Psoas muscle (tissue), 8 donors: ENCODE measurements around the gene ANXA2. TPM values are rescaled to one million over a fixed set of nuclear protein-coding genes. Genes with fewer than 3 reads are reported as not detected.
"Not testable (repeated sequence)": the region's sequence is repeated elsewhere in the genome, so short reads cannot be mapped to it uniquely, and the experiment has no call there.

Experiments
- ATAC-seq, 4 donors: fragments of 200-7000 bp; cut with Tn5 transposase; one replicate each; pipeline ENCODE4 v1.9.1; 2020; ENCODE audit warnings: moderate library complexity in 3 of 4, mild to moderate bottlenecking in 2 of 4
- DNase-seq, 2 donors: peaks; one replicate each; pipeline ENCODE4 v3.0.0-alpha.2; 2020
- H3K27ac ChIP-seq: fragments of 200-600 bp; one replicate; pipeline ENCODE4 v1.8.0; 2022
- H3K27me3 ChIP-seq, 3 donors: fragments of 200-600 bp in 1 of 3; one replicate each; pipeline versions ENCODE4 v1.6.1 to v1.8.0; 2013 to 2022; ENCODE audit warnings: low read length in 2 of 3, mild to moderate bottlenecking in 2 of 3, moderate library complexity in 1 of 3; ENCODE audit not compliant: insufficient read depth in 3 of 3
- H3K36me3 ChIP-seq, 2 donors: fragments of 200-600 bp in 1 of 2; one replicate each; pipeline versions ENCODE4 v1.6.1 to v1.8.0; 2013 to 2022; ENCODE audit warnings: low read depth in 1 of 2, mild to moderate bottlenecking in 1 of 2, moderate library complexity in 1 of 2; ENCODE audit not compliant: insufficient read depth in 1 of 2
- H3K4me1 ChIP-seq: fragments of 200-600 bp; one replicate; pipeline ENCODE4 v1.8.0; 2022
- H3K4me3 ChIP-seq: fragments of 200-600 bp; one replicate; pipeline ENCODE4 v1.8.0; 2022; ENCODE audit warnings: mild to moderate bottlenecking
- H3K9me3 ChIP-seq: fragments of 200-600 bp; one replicate; pipeline ENCODE4 v1.8.0; 2022
- CTCF ChIP-seq: fragments of 200-600 bp; IDR thresholded peaks from one replicate; pipeline ENCODE4 v1.8.0; 2022; ENCODE audit warnings: antibody characterized with exemption
- WGBS, 3 donors: extraction: QIAGEN DNeasy Blood & Tissue Kit; methylation state at CpG; one replicate each; pipeline versions ENCODE4 v1.1.6 to v1.1.7; 2013; 5-methylcytosine and 5-hydroxymethylcytosine counted together
- intact Hi-C, 2 donors: fragments of 100-400 bp; cut with DNase I; formaldehyde crosslinking; loops; one replicate each; pipeline versions ENCODE4 v1.11.0 to v1.14.2; 2022
- polyA plus RNA-seq, 3 donors: library from polyadenylated mRNA; stranded (reverse); fragments of 200-250 nt; gene quantifications; one replicate each; pipeline ENCODE4 v1.2.3, GENCODE V29; 2013
- total RNA-seq, 4 donors: library from RNA; stranded (reverse); fragmentation: NEBNext Ultra II Directional in 2 of 4; extraction: Animal tissue kit (Norgen Biotek cat#: 25700) in 2 of 4; gene quantifications; one replicate each; pipeline versions ENCODE4 v1.2.1 to v1.2.4, GENCODE V29; 2021 to 2023
- donor health status: healthy with polysubstance abuse.
- donor health status: DM: no; HTN: no; CAD: no; lungs with moderate emphysema.
- donor health status: Bipolar disorder and iron deficiency.
- donor health status: healthy.
- donor health status: DM: yes; HTN: yes; CAD: no.
- donor health status: DM: no; HTN: no; CAD: no.
- donor health status: DM: no; HTN: no; CAD: no.
- donor health status: DM: yes; HTN: yes; CAD: no.

ANXA2 gene
- total and polyA plus RNA-seq, 7 donors: 140 to 2,117 (median 350) TPM

- ATAC-seq: peak; percentile 41 to 88 (median 83)
- no peak for TF ChIP-seq CTCF
- no peak overlapping the region for H3K27ac ChIP-seq
These were observed 60.7 kb downstream of the ANXA2 start for GRCh38 chr15:60337076-60337475.

GRCh38 chr15:60335296-60335695 is 62.5 kb downstream of the ANXA2 start:
- WGBS, 3 donors: 73 to 80% (median 79%) methylated on average over 4 of the region's 4 CpGs
- not testable (repeated sequence) for ATAC-seq

More at GRCh38 chr15:60337076-60337475, 60.7 kb downstream of the ANXA2 start:
- Histone ChIP-seq H3K4me3 (no peak overlapping the region), H3K4me1 (peaks cover 23% of the 10 kb centered on the region), H3K27me3 (no peaks in the 10 kb centered on the region), H3K9me3 (no peaks in the 10 kb centered on the region), H3K36me3 (no peaks in the 10 kb centered on the region)
- intact Hi-C loops: no loop called here
- 41 to 55% (median 43%) methylated on average over 4 of the region's 4 CpGs for WGBS, 3 donors
- no peak for DNase-seq

DNA sequence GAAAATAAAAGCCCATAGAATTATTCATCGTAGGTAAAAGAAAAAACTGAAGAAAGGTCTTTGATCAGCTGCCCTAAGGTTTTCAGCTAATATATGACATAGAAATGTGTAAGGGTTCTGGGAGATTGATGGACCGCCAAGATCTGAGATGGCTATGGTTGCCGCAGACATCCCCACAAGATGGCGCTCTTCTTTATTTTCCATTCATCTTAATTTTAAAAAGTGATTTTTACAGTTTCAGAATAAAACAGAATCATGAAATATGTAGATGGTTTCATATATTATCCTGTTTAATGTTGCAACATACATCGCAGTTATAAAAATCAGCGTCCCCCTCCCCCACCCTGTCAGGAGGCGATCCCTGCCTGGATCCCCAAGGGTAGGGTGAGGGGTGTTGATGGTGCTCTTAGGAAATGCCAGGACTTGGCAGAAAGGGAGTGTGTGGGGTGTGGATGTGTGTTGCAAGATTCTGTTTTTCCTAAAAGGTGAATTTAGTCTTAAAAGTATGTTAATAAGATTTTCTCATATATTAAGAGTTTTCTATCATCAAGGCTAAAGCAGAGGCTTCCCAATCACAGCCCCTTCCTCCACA is 68.8 kb downstream of the ANXA2 start:
- Histone ChIP-seq H3K9me3 (no peaks in the 10 kb centered on the region), H3K4me3 (no peak overlapping the region), H3K27me3 (peaks cover 0 to 5% (median 0%) of the 10 kb centered on the region in 3 donors), H3K27ac (no peak overlapping the region), H3K36me3 (no peaks in the 10 kb centered on the region), H3K4me1 (no peaks in the 10 kb centered on the region)
- ATAC-seq: peak in 2 of 4 donors; percentile 54 to 67
- intact Hi-C loops: loop anchor here (5.0 to 10.0 kb wide), 4 partner anchors 194 to 794 kb away; no protein-coding TSS in a partner anchor
- no peak for DNase-seq
- TF ChIP-seq CTCF: peak; percentile 64
- 19 to 24% (median 21%) methylated on average over 7 of the region's 7 CpGs for WGBS, 3 donors

More at GRCh38 chr15:60335296-60335695, 62.5 kb downstream of the ANXA2 start:
- H3K27ac ChIP-seq, H3K4me3 ChIP-seq, intact Hi-C loops, DNase-seq, H3K27me3 ChIP-seq, H3K36me3 ChIP-seq, H3K9me3 ChIP-seq: not testable (repeated sequence)
- H3K4me1 ChIP-seq: peaks cover 23% of the 10 kb centered on the region

GRCh38 chr15:60326824-60327654 is 70.7 kb downstream of the ANXA2 start:
- Histone ChIP-seq H3K4me1 (no peaks in the 10 kb centered on the region), H3K27ac (no peak overlapping the region), H3K9me3 (no peaks in the 10 kb centered on the region), H3K36me3 (no peaks in the 10 kb centered on the region), H3K4me3 (no peak overlapping the region), H3K27me3 (peaks cover 0 to 5% (median 2%) of the 10 kb centered on the region in 3 donors)
- intact Hi-C loops: loop anchor here (2.0 to 10.0 kb wide), 6 partner anchors 192 to 792 kb away; no protein-coding TSS in a partner anchor
- WGBS, 3 donors: 20 to 24% (median 20%) methylated on average over 5 of the region's 5 CpGs
- TF ChIP-seq CTCF: peak; percentile 88
- DNase-seq (no peak), ATAC-seq (peak in 3 of 4 donors; percentile 46 to 64 (median 47))

DNA sequence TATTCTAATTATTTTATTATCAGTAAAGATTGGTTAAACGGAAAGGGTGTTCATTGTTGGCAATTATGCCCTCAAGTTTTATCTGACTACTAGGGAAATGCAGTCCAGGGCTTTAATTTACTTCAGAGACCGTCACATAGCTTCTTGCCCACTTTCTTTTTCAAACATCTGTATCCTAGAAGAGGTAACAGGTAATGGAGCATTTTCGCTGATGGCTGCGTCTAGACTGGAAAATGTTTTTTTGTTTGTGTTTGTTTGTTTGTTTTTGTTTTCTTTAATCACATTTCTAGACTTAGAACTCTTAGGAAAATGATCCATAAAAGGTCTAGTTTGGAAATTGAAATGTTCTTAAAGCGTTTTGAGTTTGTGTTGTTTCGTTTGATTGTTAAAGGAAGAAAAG is 71.4 kb downstream of the ANXA2 start:
- Histone ChIP-seq H3K9me3 (no peaks in the 10 kb centered on the region), H3K36me3 (no peaks in the 10 kb centered on the region), H3K27me3 (peaks cover 0 to 5% (median 2%) of the 10 kb centered on the region in 3 donors), H3K27ac (no peak overlapping the region), H3K4me3 (no peak overlapping the region), H3K4me1 (no peaks in the 10 kb centered on the region)
- no peak for TF ChIP-seq CTCF
- intact Hi-C loops: loop anchor here (2.0 to 10.0 kb wide), 6 partner anchors 192 to 792 kb away; no protein-coding TSS in a partner anchor
- DNase-seq (no peak), ATAC-seq (no peak)
- 19 to 31% (median 22%) methylated on average over 6 of the region's 6 CpGs for WGBS, 3 donors
